Large intestine (tissue), 3 donors: ENCODE measurements around the gene PI3. TPM values are rescaled to one million over a fixed set of nuclear protein-coding genes. Genes with fewer than 3 reads are reported as not detected.

Experiments used
- DNase-seq, 2 donors: peaks; one replicate each; pipeline versions ENCODE4 v3.0.0 to v3.0.0-alpha.2; 2013
- H3K27ac ChIP-seq: one replicate; pipeline ENCODE4 v1.5.1; 2013; ENCODE audit warnings: low read length
- H3K27me3 ChIP-seq: 2 replicates; pipeline ENCODE4 v1.6.1; 2013; ENCODE audit warnings: low read length; ENCODE audit not compliant: control insufficient read depth, insufficient read depth
- H3K36me3 ChIP-seq: 2 replicates; pipeline ENCODE4 v1.6.1; 2013; ENCODE audit warnings: low read length; ENCODE audit not compliant: control insufficient read depth, insufficient read depth
- H3K4me1 ChIP-seq: one replicate; pipeline ENCODE4 v1.6.1; 2013; ENCODE audit warnings: low read length; ENCODE audit not compliant: control insufficient read depth, insufficient read depth
- H3K4me3 ChIP-seq: one replicate; pipeline ENCODE4 v1.5.1; 2013; ENCODE audit warnings: low read length
- H3K9me3 ChIP-seq: one replicate; pipeline ENCODE4 v1.6.1; 2013; ENCODE audit warnings: mild to moderate bottlenecking, low read depth, low read length, moderate library complexity; ENCODE audit not compliant: control insufficient read depth
- WGBS: methylation state at CpG from one replicate; pipeline ENCODE4 v1.1.5; 2013; ENCODE audit warnings: low lambda C conversion rate; ENCODE audit not compliant: insufficient coverage; 5-methylcytosine and 5-hydroxymethylcytosine counted together
- polyA plus RNA-seq: library from polyadenylated mRNA; unstranded; fragments of 120-200 nt; gene quantifications from one replicate; pipeline ENCODE4 v1.2.1, GENCODE V29; 2013

PI3 gene
- polyA plus RNA-seq, 1 donor, result 37.4 TPM

GRCh38 chr20:45179166-45179565 lies 4.5 kb downstream of the PI3 start:
- no peaks in the 10 kb centered on the region for H3K27me3 ChIP-seq
- peaks cover 18% of the 10 kb centered on the region for H3K4me1 ChIP-seq
- no peak for DNase-seq
- no peaks in the 10 kb centered on the region for H3K36me3 ChIP-seq
- peak overlapping the region; percentile 49 for H3K27ac ChIP-seq
- no CpG with 5 or more reads among the region's 2 CpGs for WGBS
- H3K9me3 ChIP-seq, result no peaks in the 10 kb centered on the region
- no peak overlapping the region for H3K4me3 ChIP-seq

DNA sequence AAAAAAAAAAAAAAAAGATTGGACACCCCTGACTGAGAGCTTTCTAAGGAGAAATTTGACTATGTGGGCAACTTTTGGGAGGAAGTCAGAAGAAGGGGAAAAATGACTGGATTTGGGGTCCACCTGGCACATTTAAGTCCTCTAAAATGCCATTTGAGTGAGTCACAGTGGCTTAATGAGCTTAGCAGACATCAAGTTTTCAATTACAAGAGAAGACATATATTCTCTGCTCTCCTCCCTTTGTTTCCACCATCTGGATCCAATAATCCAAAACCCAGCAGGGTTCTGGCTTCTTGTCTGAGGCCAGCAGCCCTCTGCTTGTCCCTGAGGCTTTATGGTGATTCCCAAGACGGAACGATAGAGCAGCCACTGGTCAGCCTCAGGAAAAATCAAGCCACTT lies 6.9 kb downstream of the PI3 start:
- no CpG with 5 or more reads among the region's 2 CpGs for WGBS
- H3K9me3 ChIP-seq, result no peaks in the 10 kb centered on the region

DNA sequence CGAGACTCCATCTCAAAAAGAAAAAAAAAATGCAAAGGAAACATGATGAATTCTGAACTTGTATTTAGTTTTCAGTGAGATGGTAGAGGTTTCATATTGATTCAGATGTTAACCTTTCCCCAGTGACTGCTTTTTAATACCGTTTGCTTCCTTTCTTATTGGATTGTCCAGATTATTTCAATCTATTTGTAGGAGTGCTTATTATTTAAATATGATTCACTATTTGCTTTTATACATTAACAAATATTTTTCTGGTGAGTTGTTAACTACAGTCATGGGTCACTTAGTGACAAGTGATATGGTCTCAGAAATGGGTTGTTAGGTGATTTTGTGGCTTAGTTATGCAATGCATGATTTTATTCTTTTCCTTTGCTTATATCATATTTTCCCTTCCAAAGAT lies 8.4 kb downstream of the PI3 start:
- 71% methylated on average over 2 of the region's 2 CpGs for WGBS
- Histone ChIP-seq H3K9me3 (no peaks in the 10 kb centered on the region), H3K27me3 (no peaks in the 10 kb centered on the region), H3K4me3 (no peak overlapping the region), H3K27ac (no peak overlapping the region), H3K4me1 (peaks cover 8% of the 10 kb centered on the region), H3K36me3 (no peaks in the 10 kb centered on the region)
- no peak for DNase-seq

More for the DNA sequence above, 6.9 kb downstream of the PI3 start:
- Histone ChIP-seq H3K36me3 (no peaks in the 10 kb centered on the region), H3K27ac (no peak overlapping the region), H3K4me1 (peaks cover 8% of the 10 kb centered on the region), H3K27me3 (no peaks in the 10 kb centered on the region), H3K4me3 (no peak overlapping the region)
- no peak for DNase-seq

DNA sequence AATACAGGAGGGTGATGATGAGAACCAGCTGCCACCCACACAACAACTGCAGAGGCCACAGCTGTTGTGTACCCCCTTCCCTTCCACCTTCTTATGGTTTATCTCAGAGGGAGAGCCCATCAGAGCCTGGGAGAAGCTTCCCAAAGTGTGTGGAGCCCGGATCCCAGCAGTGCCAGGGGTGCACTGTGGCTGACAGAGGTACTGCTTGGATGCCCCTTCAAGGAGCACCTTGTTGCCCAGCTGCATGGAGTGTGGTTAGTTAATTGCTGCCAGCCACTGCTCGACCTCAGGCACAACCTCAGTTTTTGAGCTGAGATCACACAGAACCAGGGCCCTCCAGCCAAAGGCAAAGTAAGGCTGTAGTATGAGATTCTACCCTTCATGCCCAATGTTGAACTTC lies 13.0 kb downstream of the PI3 start:
- no peaks in the 10 kb centered on the region for H3K4me1 ChIP-seq
- no peak overlapping the region for H3K4me3 ChIP-seq
- H3K27ac ChIP-seq, result no peak overlapping the region
- DNase-seq, result no peak
- whole genome bisulfite sequencing, result no CpG with 5 or more reads among the region's 2 CpGs
- H3K27me3 ChIP-seq, result peaks cover 6% of the 10 kb centered on the region
- no peaks in the 10 kb centered on the region for H3K9me3 ChIP-seq
- no peaks in the 10 kb centered on the region for H3K36me3 ChIP-seq

DNA sequence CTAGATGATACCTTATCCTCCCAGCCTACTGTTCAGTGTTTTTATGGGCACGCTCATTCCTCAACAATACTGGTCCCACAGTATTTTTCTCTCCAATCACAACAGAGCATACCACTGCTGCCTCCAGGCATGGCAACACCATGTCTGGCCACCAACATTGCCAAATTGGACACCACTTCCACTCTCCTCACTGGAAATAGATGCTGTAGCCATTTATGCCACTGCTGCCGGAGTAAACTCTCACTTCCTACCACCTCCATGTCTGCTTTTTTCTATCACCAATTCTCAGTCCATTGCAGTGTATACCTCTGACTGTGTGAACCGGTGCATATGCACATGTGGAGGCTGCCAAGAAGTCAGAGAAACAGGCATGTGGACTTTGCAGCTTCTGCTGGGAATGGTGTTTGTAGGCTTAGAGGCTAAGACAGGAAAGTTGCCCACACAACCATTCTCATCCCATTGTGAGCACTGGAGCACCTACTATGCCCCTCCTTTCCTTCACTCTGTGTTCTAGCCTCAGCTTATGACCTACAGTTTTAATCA lies 14.4 kb downstream of the PI3 start:
- WGBS, result no CpG with 5 or more reads among the region's 3 CpGs
- Histone ChIP-seq H3K4me3 (no peak overlapping the region), H3K27me3 (peaks cover 6% of the 10 kb centered on the region), H3K36me3 (no peaks in the 10 kb centered on the region), H3K9me3 (no peaks in the 10 kb centered on the region), H3K4me1 (no peaks in the 10 kb centered on the region), H3K27ac (no peak overlapping the region)
- DNase-seq, result no peak

GRCh38 chr20:45189861-45190260 lies 15.2 kb downstream of the PI3 start:
- H3K4me1 ChIP-seq, result no peaks in the 10 kb centered on the region
- no peaks in the 10 kb centered on the region for H3K36me3 ChIP-seq
- H3K4me3 ChIP-seq, result no peak overlapping the region
- no peak for DNase-seq
- 80% methylated on average over 1 of the region's 3 CpGs for WGBS
- no peaks in the 10 kb centered on the region for H3K9me3 ChIP-seq
- H3K27me3 ChIP-seq, result peaks cover 6% of the 10 kb centered on the region
- H3K27ac ChIP-seq, result no peak overlapping the region

DNA sequence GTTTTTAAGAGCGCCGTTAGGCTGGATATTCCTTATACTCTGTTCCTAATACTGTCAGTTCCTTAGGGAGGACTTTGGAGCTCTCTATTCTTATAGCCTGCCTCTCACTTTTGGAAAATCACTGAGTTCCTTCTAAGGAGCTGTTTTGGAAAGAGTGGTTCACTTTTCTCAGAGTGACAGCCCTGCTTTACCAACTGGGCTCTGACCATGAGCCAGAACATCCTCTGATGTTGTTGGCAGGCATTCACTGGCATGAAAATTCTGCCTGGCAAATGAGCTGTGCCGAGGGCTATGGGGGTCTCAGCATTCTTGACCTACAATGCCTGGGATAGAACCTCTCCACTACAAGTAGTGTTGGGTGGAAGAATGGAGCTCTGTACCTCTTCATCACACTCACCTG lies 17.2 kb downstream of the PI3 start:
- Histone ChIP-seq H3K4me1 (no peaks in the 10 kb centered on the region), H3K9me3 (no peaks in the 10 kb centered on the region), H3K27ac (no peak overlapping the region), H3K36me3 (no peaks in the 10 kb centered on the region), H3K27me3 (peaks cover 6% of the 10 kb centered on the region), H3K4me3 (no peak overlapping the region)
- DNase-seq, result no peak
- no CpG with 5 or more reads among the region's 3 CpGs for WGBS

- no peak overlapping the region for H3K4me3 ChIP-seq
- H3K27me3 ChIP-seq, result peaks cover 6% of the 10 kb centered on the region
- H3K36me3 ChIP-seq, result no peaks in the 10 kb centered on the region
- H3K27ac ChIP-seq, result no peak overlapping the region
- WGBS, result 83% methylated on average over 1 of the region's 2 CpGs
- no peaks in the 10 kb centered on the region for H3K4me1 ChIP-seq
- no peak for DNase-seq
- H3K9me3 ChIP-seq, result no peaks in the 10 kb centered on the region
Measured at GRCh38 chr20:45193331-45193730, 18.6 kb downstream of the PI3 start.

GRCh38 chr20:45206725-45207124 lies 32.0 kb downstream of the PI3 start, which contains the start of gene SEMG1:
TSS of gene SEMG1 (plus strand) at chr20:45207033. CDS start at chr20:45207054, 21 bp downstream.
- no peak within 1 kb of the TSS for H3K4me3 ChIP-seq
- DNase-seq, result no peak
- no CpG with 5 or more reads among the region's 1 CpG for WGBS
- H3K27ac ChIP-seq, result no peak within 1 kb of the TSS
- no peaks in the 10 kb centered on the region for H3K9me3 ChIP-seq
- no peaks in the 10 kb centered on the region for H3K36me3 ChIP-seq
- H3K27me3 ChIP-seq, result peaks cover 14% of the 10 kb centered on the region
- no peaks in the 10 kb centered on the region for H3K4me1 ChIP-seq

GRCh38 chr20:45209924-45210323 lies 35.2 kb downstream of the PI3 start:
- H3K4me1 ChIP-seq, result no peaks in the 10 kb centered on the region
- DNase-seq, result no peak
- H3K9me3 ChIP-seq, result no peaks in the 10 kb centered on the region
- H3K4me3 ChIP-seq, result no peak overlapping the region
- peaks cover 12% of the 10 kb centered on the region for H3K27me3 ChIP-seq
- no CpG with 5 or more reads among the region's 1 CpG for WGBS
- no peaks in the 10 kb centered on the region for H3K36me3 ChIP-seq
- no peak overlapping the region for H3K27ac ChIP-seq
